GM21367 (cell line): ENCODE data around the gene MCM3AP.

Experiments
- ATAC-seq: cut with Tn5 transposase; IDR thresholded peaks from one replicate; pipeline ENCODE4 v1.9.1; 2021; ENCODE audit not compliant: unreplicated experiment

Gene MCM3AP

GRCh38 chr21:46189213-46189958 lies 96.0 kb downstream of the MCM3AP start:
- no peak for ATAC-seq

GRCh38 chr21:46188226-46189212 lies 96.9 kb downstream of the MCM3AP start:
- ATAC-seq: no peak

GRCh38 chr21:46187814-46188213 lies 97.6 kb downstream of the MCM3AP start:
- ATAC-seq: no peak

GRCh38 chr21:46187261-46187660 lies 98.2 kb downstream of the MCM3AP start:
- no peak for ATAC-seq

GRCh38 chr21:46185716-46186115 lies 99.7 kb downstream of the MCM3AP start:
- no peak for ATAC-seq
